ENCODE measurements around the gene EIF3M.

DNA sequence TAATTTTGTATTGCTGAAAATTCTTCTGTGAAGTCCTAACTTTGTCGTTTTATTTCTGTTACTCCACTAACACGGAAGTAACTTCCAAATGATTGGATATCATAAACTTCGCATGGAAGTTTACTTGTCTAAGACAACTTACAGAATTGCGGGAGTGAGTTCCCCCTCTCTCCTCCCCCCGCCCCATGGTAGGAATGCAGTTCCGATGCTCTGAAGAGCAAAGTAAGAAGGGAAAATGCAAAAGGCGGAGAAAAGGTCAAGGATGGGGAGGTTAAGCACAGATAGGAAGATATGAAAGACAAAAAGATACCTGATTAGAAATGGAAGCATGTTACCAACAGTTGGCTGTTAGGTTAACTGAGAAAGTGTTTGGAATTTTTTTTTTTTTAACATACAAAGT is 1.3 kb downstream of the EIF3M start:
- TF ChIP-seq, protein P1, sequence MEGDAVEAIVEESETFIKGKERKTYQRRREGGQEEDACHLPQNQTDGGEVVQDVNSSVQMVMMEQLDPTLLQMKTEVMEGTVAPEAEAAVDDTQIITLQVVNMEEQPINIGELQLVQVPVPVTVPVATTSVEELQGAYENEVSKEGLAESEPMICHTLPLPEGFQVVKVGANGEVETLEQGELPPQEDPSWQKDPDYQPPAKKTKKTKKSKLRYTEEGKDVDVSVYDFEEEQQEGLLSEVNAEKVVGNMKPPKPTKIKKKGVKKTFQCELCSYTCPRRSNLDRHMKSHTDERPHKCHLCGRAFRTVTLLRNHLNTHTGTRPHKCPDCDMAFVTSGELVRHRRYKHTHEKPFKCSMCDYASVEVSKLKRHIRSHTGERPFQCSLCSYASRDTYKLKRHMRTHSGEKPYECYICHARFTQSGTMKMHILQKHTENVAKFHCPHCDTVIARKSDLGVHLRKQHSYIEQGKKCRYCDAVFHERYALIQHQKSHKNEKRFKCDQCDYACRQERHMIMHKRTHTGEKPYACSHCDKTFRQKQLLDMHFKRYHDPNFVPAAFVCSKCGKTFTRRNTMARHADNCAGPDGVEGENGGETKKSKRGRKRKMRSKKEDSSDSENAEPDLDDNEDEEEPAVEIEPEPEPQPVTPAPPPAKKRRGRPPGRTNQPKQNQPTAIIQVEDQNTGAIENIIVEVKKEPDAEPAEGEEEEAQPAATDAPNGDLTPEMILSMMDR (IDR thresholded peaks at IDR 0.05; ENCODE audit: low read depth, low read length, missing input control): no peak
- TF ChIP-seq RXRA (IDR thresholded peaks at IDR 0.05) (no peak), RAD21 (IDR thresholded peaks at IDR 0.05) (no peak), EGR1 (IDR thresholded peaks at IDR 0.05; ENCODE audit: low read depth in 2 of 2) (no peak), NR2F2 (IDR thresholded peaks at IDR 0.05) (no peak), GABPA (IDR thresholded peaks at IDR 0.05 in 1 of 2, conservative IDR thresholded peaks at IDR 0.05 in 1 of 2) (no peak), TAF1 (conservative IDR thresholded peaks at IDR 0.05) (no peak), SP1 (IDR thresholded peaks at IDR 0.05) (no peak), JUND (IDR thresholded peaks at IDR 0.05) (no peak), HNF4G (IDR thresholded peaks at IDR 0.05) (no peak)
- TF ChIP-seq, protein P2, sequence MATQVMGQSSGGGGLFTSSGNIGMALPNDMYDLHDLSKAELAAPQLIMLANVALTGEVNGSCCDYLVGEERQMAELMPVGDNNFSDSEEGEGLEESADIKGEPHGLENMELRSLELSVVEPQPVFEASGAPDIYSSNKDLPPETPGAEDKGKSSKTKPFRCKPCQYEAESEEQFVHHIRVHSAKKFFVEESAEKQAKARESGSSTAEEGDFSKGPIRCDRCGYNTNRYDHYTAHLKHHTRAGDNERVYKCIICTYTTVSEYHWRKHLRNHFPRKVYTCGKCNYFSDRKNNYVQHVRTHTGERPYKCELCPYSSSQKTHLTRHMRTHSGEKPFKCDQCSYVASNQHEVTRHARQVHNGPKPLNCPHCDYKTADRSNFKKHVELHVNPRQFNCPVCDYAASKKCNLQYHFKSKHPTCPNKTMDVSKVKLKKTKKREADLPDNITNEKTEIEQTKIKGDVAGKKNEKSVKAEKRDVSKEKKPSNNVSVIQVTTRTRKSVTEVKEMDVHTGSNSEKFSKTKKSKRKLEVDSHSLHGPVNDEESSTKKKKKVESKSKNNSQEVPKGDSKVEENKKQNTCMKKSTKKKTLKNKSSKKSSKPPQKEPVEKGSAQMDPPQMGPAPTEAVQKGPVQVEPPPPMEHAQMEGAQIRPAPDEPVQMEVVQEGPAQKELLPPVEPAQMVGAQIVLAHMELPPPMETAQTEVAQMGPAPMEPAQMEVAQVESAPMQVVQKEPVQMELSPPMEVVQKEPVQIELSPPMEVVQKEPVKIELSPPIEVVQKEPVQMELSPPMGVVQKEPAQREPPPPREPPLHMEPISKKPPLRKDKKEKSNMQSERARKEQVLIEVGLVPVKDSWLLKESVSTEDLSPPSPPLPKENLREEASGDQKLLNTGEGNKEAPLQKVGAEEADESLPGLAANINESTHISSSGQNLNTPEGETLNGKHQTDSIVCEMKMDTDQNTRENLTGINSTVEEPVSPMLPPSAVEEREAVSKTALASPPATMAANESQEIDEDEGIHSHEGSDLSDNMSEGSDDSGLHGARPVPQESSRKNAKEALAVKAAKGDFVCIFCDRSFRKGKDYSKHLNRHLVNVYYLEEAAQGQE (IDR thresholded peaks at IDR 0.05): no peak
- TF ChIP-seq, protein P3, sequence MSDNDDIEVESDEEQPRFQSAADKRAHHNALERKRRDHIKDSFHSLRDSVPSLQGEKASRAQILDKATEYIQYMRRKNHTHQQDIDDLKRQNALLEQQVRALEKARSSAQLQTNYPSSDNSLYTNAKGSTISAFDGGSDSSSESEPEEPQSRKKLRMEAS (IDR thresholded peaks at IDR 0.05): no peak
- TF ChIP-seq, protein P4, sequence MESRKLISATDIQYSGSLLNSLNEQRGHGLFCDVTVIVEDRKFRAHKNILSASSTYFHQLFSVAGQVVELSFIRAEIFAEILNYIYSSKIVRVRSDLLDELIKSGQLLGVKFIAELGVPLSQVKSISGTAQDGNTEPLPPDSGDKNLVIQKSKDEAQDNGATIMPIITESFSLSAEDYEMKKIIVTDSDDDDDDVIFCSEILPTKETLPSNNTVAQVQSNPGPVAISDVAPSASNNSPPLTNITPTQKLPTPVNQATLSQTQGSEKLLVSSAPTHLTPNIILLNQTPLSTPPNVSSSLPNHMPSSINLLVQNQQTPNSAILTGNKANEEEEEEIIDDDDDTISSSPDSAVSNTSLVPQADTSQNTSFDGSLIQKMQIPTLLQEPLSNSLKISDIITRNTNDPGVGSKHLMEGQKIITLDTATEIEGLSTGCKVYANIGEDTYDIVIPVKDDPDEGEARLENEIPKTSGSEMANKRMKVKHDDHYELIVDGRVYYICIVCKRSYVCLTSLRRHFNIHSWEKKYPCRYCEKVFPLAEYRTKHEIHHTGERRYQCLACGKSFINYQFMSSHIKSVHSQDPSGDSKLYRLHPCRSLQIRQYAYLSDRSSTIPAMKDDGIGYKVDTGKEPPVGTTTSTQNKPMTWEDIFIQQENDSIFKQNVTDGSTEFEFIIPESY (IDR thresholded peaks at IDR 0.05): no peak
- TF ChIP-seq, protein P5, sequence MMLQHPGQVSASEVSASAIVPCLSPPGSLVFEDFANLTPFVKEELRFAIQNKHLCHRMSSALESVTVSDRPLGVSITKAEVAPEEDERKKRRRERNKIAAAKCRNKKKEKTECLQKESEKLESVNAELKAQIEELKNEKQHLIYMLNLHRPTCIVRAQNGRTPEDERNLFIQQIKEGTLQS (IDR thresholded peaks at IDR 0.05): no peak

All from liver (tissue), 3 donors.